BE2C (cell line): ENCODE data around the gene IL1RAP.

Experiments
- DNase-seq: peaks from one replicate; pipeline ENCODE4 v3.0.0-alpha.2; 2020
- H3K27me3 ChIP-seq: fragments of 250-450 bp; sonication (Bioruptor Pico); 2 replicates; pipeline ENCODE4 v1.5.1; 2020; ENCODE audit warnings: mild to moderate bottlenecking
- H3K36me3 ChIP-seq: fragments of 250-450 bp; sonication (Bioruptor Pico); 2 replicates; pipeline ENCODE4 v1.5.1; 2020; ENCODE audit warnings: mild to moderate bottlenecking
- H3K4me1 ChIP-seq: fragments of 250-450 bp; sonication (Bioruptor Pico); 2 replicates; pipeline ENCODE4 v1.5.1; 2020
- H3K4me3 ChIP-seq: 2 replicates; pipeline ENCODE4 v1.5.1; 2011; ENCODE audit warnings: low read depth, low read length
- H3K9me3 ChIP-seq: fragments of 250-450 bp; sonication (Bioruptor Pico); 2 replicates; pipeline ENCODE4 v1.5.1; 2020
- CTCF ChIP-seq: IDR thresholded peaks from 2 replicates; pipeline ENCODE4 v1.5.1; 2012; ENCODE audit warnings: mild to moderate bottlenecking, low read depth, low read length

IL1RAP gene

GRCh38 chr3:190684776-190685175 is 170.9 kb downstream of the IL1RAP start:
- Histone ChIP-seq H3K4me1 (no peaks in the 10 kb centered on the region), H3K9me3 (no peaks in the 10 kb centered on the region), H3K36me3 (no peaks in the 10 kb centered on the region), H3K27me3 (no peaks in the 10 kb centered on the region), H3K4me3 (no peak overlapping the region)
- no peak for DNase-seq
- TF ChIP-seq CTCF, result no peak

GRCh38 chr3:190686011-190686410 is 172.1 kb downstream of the IL1RAP start:
- TF ChIP-seq CTCF, result no peak
- Histone ChIP-seq H3K9me3 (no peaks in the 10 kb centered on the region), H3K4me1 (no peaks in the 10 kb centered on the region), H3K4me3 (no peak overlapping the region), H3K27me3 (no peaks in the 10 kb centered on the region), H3K36me3 (no peaks in the 10 kb centered on the region)
- DNase-seq, result no peak

- no peaks in the 10 kb centered on the region for H3K9me3 ChIP-seq
- no peak for TF ChIP-seq CTCF
- H3K27me3 ChIP-seq, result no peaks in the 10 kb centered on the region
- H3K4me3 ChIP-seq, result no peak overlapping the region
- no peaks in the 10 kb centered on the region for H3K4me1 ChIP-seq
- no peaks in the 10 kb centered on the region for H3K36me3 ChIP-seq
- DNase-seq, result no peak
Measured at GRCh38 chr3:190690246-190690645, 176.4 kb downstream of the IL1RAP start.

GRCh38 chr3:190692256-190692655 is 178.4 kb downstream of the IL1RAP start:
- DNase-seq, result no peak
- Histone ChIP-seq H3K4me1 (no peaks in the 10 kb centered on the region), H3K27me3 (no peaks in the 10 kb centered on the region), H3K4me3 (no peak overlapping the region), H3K9me3 (no peaks in the 10 kb centered on the region), H3K36me3 (no peaks in the 10 kb centered on the region)
- TF ChIP-seq CTCF, result no peak

- DNase-seq, result no peak
- Histone ChIP-seq H3K4me1 (no peaks in the 10 kb centered on the region), H3K27me3 (no peaks in the 10 kb centered on the region), H3K4me3 (no peak overlapping the region), H3K36me3 (no peaks in the 10 kb centered on the region), H3K9me3 (no peaks in the 10 kb centered on the region)
- TF ChIP-seq CTCF, result no peak
Measured at GRCh38 chr3:190694335-190695001, 180.6 kb downstream of the IL1RAP start.

- H3K36me3 ChIP-seq, result no peaks in the 10 kb centered on the region
- no peaks in the 10 kb centered on the region for H3K27me3 ChIP-seq
- DNase-seq, result no peak
- no peaks in the 10 kb centered on the region for H3K9me3 ChIP-seq
- no peak for TF ChIP-seq CTCF
- no peaks in the 10 kb centered on the region for H3K4me1 ChIP-seq
- no peak overlapping the region for H3K4me3 ChIP-seq
Measured at GRCh38 chr3:190695225-190695624, 181.3 kb downstream of the IL1RAP start.
